Neural cell (in vitro differentiated cells): Measurements from ENCODE around the gene GPR82. TPM values are rescaled to one million over a fixed set of nuclear protein-coding genes. Genes with fewer than 3 reads are reported as not detected.

Experiments used
- H2AFZ ChIP-seq: fragments of 200-600, 300-800 bp; sonication (generic), shearing (Covaris generic); 2 replicates; pipeline ENCODE4 v1.6.0; 2014; ENCODE audit warnings: low read depth, mild to moderate bottlenecking, antibody characterized with exemption, low read length, moderate library complexity
- H3F3A ChIP-seq: fragments of 200-600 bp; shearing (Covaris generic); 2 replicates; pipeline ENCODE4 v1.6.1; 2016; ENCODE audit warnings: mild to moderate bottlenecking, moderate library complexity, mixed read lengths, antibody characterized with exemption, low read length; ENCODE audit not compliant: insufficient read depth, poor library complexity, severe bottlenecking
- H3K27ac ChIP-seq: fragments of 200-600, 300-800 bp; sonication (generic), shearing (Covaris generic); 2 replicates; pipeline ENCODE4 v1.5.1; 2014; ENCODE audit warnings: mild to moderate bottlenecking, low read length, moderate library complexity
- H3K27me3 ChIP-seq: fragments of 300-800, 200-600 bp; sonication (generic), shearing (Covaris generic); 2 replicates; pipeline ENCODE4 v1.6.0; 2014; ENCODE audit warnings: mild to moderate bottlenecking, low read depth, low read length, moderate library complexity; ENCODE audit not compliant: insufficient read depth
- H3K36me3 ChIP-seq: fragments of 300-800, 200-600 bp; sonication (generic), shearing (Covaris generic); 2 replicates; pipeline ENCODE4 v1.5.1; 2014; ENCODE audit warnings: mild to moderate bottlenecking, antibody characterized with exemption, low read length, moderate library complexity; ENCODE audit not compliant: insufficient read depth
- H3K4me2 ChIP-seq: fragments of 300-800, 200-600 bp; sonication (generic), shearing (Covaris generic); 2 replicates; pipeline ENCODE4 v1.6.0; 2014; ENCODE audit warnings: mild to moderate bottlenecking, low read length
- H3K4me3 ChIP-seq: fragments of 300-800, 200-600 bp; sonication (generic), shearing (Covaris generic); 2 replicates; pipeline ENCODE4 v1.5.1; 2014; ENCODE audit warnings: mild to moderate bottlenecking, low read length, moderate library complexity
- H3K79me2 ChIP-seq: fragments of 200-600 bp; shearing (Covaris generic); replicated peaks from 2 replicates; pipeline ENCODE4 v1.6.0; 2014; ENCODE audit warnings: mild to moderate bottlenecking, low read length, moderate library complexity; ENCODE audit not compliant: insufficient read depth
- H3K9ac ChIP-seq: fragments of 300-800, 200-600 bp; sonication (generic), shearing (Covaris generic); 2 replicates; pipeline ENCODE4 v1.6.1; 2016; ENCODE audit warnings: mild to moderate bottlenecking, low read length, mixed read lengths
- H3K9me2 ChIP-seq: fragments of 200-600 bp; shearing (Covaris generic); 2 replicates; pipeline ENCODE4 v1.6.1; 2016; ENCODE audit warnings: mild to moderate bottlenecking, low read length, mixed read lengths; ENCODE audit not compliant: insufficient read depth
- H3K9me3 ChIP-seq: fragments of 200-600, 300-800 bp; sonication (generic), shearing (Covaris generic); 2 replicates; pipeline ENCODE4 v1.6.1; 2016; ENCODE audit warnings: mild to moderate bottlenecking, mixed run types, low read length, moderate library complexity, mixed read lengths
- H4K20me1 ChIP-seq: fragments of 200-600 bp; shearing (Covaris generic); 2 replicates; pipeline ENCODE4 v1.6.1; 2016; ENCODE audit warnings: mild to moderate bottlenecking, mixed run types; ENCODE audit not compliant: insufficient read depth
- EP300 ChIP-seq: fragments of 450-650 bp; conservative IDR thresholded peaks from 2 replicates; pipeline ENCODE4 v1.6.1; 2014; ENCODE audit warnings: antibody characterized with exemption, mild to moderate bottlenecking, moderate library complexity; ENCODE audit not compliant: poor library complexity, severe bottlenecking
- EZH2 ChIP-seq: fragments of 200-600, 300-800 bp; shearing (Covaris generic), sonication (generic); IDR thresholded peaks from 2 replicates; pipeline ENCODE4 v1.6.1; 2014; ENCODE audit warnings: antibody characterized with exemption, low read length, borderline replicate concordance, mild to moderate bottlenecking; ENCODE audit not compliant: insufficient read depth, poor library complexity, severe bottlenecking
- MXI1 ChIP-seq: fragments of 450-650 bp; conservative IDR thresholded peaks from 2 replicates; pipeline ENCODE4 v1.6.1; 2014; ENCODE audit warnings: antibody characterized with exemption, mild to moderate bottlenecking; ENCODE audit not compliant: poor library complexity, severe bottlenecking
- POLR2AphosphoS5 ChIP-seq: IDR thresholded peaks from 2 replicates; pipeline ENCODE4 v1.6.1; 2012
- RAD21 ChIP-seq: fragments of 450-650 bp; conservative IDR thresholded peaks from 2 replicates; pipeline ENCODE4 v1.6.1; 2014; ENCODE audit warnings: antibody characterized with exemption, mild to moderate bottlenecking, moderate library complexity
- REST ChIP-seq: IDR thresholded peaks from 2 replicates; pipeline ENCODE4 v1.6.1; 2012; ENCODE audit warnings: borderline replicate concordance
- SMC3 ChIP-seq: fragments of 450-650 bp; conservative IDR thresholded peaks from 2 replicates; pipeline ENCODE4 v1.6.1; 2014; ENCODE audit warnings: antibody characterized with exemption, mild to moderate bottlenecking, moderate library complexity; ENCODE audit not compliant: poor library complexity
- TAF1 ChIP-seq: IDR thresholded peaks from 2 replicates; pipeline ENCODE4 v1.6.1; 2012; ENCODE audit warnings: low read depth
- polyA plus RNA-seq: library from polyadenylated mRNA; depleted of rRNA; stranded (reverse); fragments of >200 nt; gene quantifications from 2 replicates; pipeline ENCODE4 v1.2.3, GENCODE V29; 2014
- TF ChIP-seq, protein P1 (sequence below): fragments of 450-650 bp; IDR thresholded peaks from 2 replicates; pipeline ENCODE4 v1.5.1; 2014; ENCODE audit warnings: antibody characterized with exemption, mild to moderate bottlenecking, moderate library complexity; ENCODE audit not compliant: poor library complexity, severe bottlenecking

Gene GPR82
- polyA plus RNA-seq, 1 donor from 2014 or later, result not detected

DNA sequence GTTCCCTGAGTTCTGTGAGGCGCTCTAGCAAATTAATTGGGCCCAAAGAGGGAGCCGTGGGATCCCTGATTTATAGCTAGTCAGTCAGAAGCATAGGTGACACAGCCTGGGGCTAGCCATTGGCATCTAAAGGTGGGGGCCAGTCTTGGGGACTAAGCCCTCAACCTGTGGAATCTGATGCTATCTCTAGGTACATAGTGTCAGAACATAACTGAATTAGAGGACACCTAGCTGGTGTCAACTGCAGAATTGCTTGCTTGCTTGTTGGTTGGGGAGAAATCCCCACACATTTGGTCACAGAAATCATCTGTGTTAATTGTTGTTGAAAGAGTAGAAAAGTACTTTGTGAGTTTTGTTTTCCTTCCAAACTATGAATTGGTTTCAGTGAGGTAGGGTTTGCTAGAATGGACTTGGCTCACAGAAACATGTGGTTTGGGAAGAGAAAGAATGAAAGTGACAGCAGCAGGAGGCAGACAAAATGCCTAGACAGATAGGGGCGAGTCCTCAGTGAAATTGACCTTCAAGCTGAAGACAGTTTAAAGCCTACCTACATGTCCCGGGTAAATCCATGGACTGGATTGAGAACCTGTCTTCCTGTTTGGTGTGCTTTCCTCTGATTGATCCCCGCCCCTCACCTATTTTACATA lies 12.8 kb upstream of the GPR82 start:
- H3K79me2 ChIP-seq, result no peaks in the 10 kb centered on the region
- no peaks in the 10 kb centered on the region for H4K20me1 ChIP-seq
- H3K9ac ChIP-seq, result no peak overlapping the region
- H3K27me3 ChIP-seq, result no peaks in the 10 kb centered on the region
- no peak overlapping the region for H3K27ac ChIP-seq
- no peak overlapping the region for H2AFZ ChIP-seq
- H3K4me2 ChIP-seq, result no peak overlapping the region
- H3K36me3 ChIP-seq, result no peaks in the 10 kb centered on the region
- no peaks in the 10 kb centered on the region for H3K9me2 ChIP-seq
- no peaks in the 10 kb centered on the region for H3F3A ChIP-seq
- TF ChIP-seq EZH2, result no peak
- no peak for TF ChIP-seq SMC3
- TF ChIP-seq, protein P1, sequence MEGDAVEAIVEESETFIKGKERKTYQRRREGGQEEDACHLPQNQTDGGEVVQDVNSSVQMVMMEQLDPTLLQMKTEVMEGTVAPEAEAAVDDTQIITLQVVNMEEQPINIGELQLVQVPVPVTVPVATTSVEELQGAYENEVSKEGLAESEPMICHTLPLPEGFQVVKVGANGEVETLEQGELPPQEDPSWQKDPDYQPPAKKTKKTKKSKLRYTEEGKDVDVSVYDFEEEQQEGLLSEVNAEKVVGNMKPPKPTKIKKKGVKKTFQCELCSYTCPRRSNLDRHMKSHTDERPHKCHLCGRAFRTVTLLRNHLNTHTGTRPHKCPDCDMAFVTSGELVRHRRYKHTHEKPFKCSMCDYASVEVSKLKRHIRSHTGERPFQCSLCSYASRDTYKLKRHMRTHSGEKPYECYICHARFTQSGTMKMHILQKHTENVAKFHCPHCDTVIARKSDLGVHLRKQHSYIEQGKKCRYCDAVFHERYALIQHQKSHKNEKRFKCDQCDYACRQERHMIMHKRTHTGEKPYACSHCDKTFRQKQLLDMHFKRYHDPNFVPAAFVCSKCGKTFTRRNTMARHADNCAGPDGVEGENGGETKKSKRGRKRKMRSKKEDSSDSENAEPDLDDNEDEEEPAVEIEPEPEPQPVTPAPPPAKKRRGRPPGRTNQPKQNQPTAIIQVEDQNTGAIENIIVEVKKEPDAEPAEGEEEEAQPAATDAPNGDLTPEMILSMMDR, result no peak
- TF ChIP-seq TAF1, result no peak
- TF ChIP-seq REST, result no peak
- no peak for TF ChIP-seq POLR2AphosphoS5
- no peak for TF ChIP-seq MXI1
- no peak for TF ChIP-seq EP300
- H3K4me3 ChIP-seq, result no peak overlapping the region
- H3K9me3 ChIP-seq, result no peaks in the 10 kb centered on the region

GRCh38 chrX:41716222-41716621 lies 7.8 kb upstream of the GPR82 start:
- H3K9me3 ChIP-seq, result no peaks in the 10 kb centered on the region
- H3K4me2 ChIP-seq, result no peak overlapping the region
- H3K9me2 ChIP-seq, result no peaks in the 10 kb centered on the region
- no peaks in the 10 kb centered on the region for H4K20me1 ChIP-seq
- H3K27ac ChIP-seq, result no peak overlapping the region
- no peaks in the 10 kb centered on the region for H3F3A ChIP-seq
- H2AFZ ChIP-seq, result no peak overlapping the region
- TF ChIP-seq RAD21, result no peak
- no peak for TF ChIP-seq EP300
- TF ChIP-seq EZH2, result no peak
- no peak for TF ChIP-seq TAF1
- TF ChIP-seq SMC3, result no peak
- no peak for TF ChIP-seq POLR2AphosphoS5
- TF ChIP-seq, protein P1, result no peak
- TF ChIP-seq REST, result no peak
- TF ChIP-seq MXI1, result no peak
- H3K27me3 ChIP-seq, result no peaks in the 10 kb centered on the region
- no peaks in the 10 kb centered on the region for H3K36me3 ChIP-seq
- no peak overlapping the region for H3K4me3 ChIP-seq
- H3K9ac ChIP-seq, result no peak overlapping the region
- no peaks in the 10 kb centered on the region for H3K79me2 ChIP-seq
